Measurements from ENCODE around the gene GNMT.
"Not testable (repeated sequence)": the region's sequence is repeated elsewhere in the genome, so short reads cannot be mapped to it uniquely, and the experiment has no call there.

The GNMT gene

DNA sequence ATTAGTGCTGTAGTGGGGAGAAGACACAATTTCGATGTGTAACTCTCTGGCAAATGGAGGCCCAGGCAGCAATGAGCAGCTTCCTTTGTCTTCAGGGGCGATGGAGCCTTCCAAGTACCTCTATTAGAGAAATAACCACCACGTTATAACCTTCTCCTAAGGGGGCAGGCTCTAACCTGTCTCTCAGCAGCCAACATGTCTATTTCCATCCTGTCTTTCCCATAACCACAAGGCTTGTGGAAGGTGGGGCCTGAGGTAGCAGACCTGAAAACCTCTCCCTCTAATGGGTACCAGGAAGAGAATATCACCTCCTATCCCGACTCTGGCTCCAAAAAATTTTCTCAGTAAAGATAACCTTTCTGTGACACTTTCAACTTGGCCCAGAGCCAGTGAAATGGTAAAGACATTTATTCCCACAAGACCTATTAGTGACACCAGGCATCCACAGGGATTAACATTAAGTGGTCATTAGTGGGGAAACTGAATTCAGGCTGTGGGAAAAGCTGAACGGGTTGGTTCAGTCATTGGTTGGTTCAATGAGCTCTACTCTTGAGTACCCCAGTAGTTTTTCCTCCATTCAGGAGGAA is 14.5 kb downstream of the GNMT start:
- DNase-seq (ENCODE audit: low read depth in 2 of 2) = no peak

DNA sequence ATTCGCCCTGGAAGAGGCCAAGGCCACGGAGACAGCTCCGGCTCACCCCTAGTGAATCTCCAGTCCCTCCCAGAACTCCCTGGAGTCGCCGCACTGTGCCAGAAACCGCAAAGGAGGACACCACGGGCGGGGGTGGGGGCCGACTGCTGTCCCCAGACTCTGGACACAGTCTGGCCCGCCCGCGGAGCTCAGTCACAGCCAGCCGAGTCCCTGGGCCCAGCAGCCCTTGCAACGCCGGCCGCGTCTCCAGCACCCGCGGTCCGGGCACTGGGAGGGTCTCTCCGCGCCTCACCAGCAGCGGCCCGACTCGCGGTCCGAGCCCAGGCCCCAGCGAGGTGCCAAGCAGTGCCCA is 17.9 kb downstream of the GNMT start:
- DNase-seq (ENCODE audit: low read depth in 2 of 2) = no peak

DNA sequence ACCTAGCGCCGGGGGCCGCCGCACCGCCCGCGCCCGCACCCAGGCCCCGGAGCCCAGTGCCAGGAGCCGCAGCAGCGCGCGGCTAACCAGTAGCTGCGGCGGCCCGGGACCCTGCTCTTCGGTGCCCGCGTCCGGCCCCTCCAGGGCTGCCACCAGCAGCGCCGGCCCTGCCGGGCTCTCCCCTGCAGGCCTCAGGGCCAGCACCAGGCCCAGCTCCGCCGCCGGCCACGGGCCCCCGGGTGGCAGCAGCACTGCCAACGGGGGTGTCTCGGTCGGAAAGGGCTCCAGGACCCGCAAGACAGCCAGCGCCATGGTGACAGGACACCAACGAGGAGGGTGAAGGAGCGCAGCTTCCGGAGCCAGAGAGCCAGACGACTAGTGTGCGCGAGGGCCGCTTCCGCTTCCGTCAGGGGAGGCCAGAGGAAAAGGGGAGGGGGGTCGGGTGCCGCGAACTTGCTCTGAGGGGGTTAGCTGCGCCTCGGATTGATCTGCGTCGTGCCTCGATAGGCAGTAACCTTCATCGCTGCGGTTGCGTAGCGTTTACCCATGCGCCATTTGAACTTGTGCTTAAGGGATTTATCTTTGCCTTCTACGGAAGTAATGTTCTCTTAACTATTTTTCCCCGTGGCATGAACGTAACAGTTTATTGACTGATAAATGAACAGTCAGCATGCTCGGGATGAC is 18.4 kb downstream of the GNMT start, which contains the start of gene PEX6:
Gene PEX6, minus strand, starts transcription at position 343 of the 684 bp plus-strand sequence. Its CDS starts 31 bp downstream, at position 312.
- peak; percentile 85 to 91 for DNase-seq (ENCODE audit: low read depth in 2 of 2)

DNA sequence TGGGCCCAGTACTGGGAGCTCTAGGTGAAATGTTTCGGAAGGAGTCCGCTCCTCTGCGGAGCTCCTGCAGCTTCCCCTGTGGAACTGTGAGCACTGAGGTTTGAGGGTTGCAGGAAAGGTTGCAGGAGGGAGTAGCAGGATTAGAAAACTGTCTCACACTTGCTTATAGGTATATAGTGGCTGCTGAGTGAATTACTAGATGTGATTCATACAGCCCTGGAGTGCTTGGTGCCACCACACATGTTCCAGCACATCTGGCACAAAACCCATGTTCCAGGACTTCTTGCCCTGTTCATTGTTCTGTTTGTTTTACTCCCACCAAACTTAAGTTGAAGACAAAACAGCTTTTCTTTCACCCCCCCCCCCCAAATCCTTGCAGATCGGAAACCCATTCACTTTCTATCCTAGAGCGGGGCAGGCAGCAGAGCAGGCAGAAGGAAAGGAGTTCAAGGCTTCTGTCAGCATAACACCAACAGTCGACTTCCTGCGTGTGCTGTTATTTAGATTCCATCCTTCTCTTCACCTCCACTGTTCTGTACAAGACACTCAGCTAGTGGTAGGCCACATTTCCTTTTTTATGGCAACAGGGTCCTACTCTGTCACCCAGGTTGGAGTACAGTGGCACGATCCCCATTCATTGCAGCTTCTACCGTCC is 19.1 kb downstream of the GNMT start:
- no peak for DNase-seq (ENCODE audit: low read depth in 2 of 2)

DNA sequence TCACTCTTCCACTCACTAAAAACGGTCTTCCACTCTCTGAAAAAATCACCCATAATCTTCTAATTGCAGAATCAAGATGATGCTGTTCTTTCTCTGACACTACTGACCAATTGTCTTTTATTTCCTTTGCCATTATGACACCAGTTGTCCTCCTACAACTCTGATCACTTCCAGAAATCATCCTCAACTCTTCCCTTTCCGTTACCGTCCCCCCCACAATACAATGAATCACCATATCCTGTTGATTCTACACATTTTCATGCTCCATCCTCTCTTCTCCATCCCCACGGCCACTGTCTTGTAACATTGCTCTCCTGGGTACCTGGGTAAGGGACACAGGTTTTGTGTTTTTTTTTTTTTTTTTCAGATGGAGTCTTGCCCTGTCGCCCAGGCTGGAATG is 21.3 kb downstream of the GNMT start:
- DNase-seq (ENCODE audit: low read depth in 2 of 2) = no peak

DNA sequence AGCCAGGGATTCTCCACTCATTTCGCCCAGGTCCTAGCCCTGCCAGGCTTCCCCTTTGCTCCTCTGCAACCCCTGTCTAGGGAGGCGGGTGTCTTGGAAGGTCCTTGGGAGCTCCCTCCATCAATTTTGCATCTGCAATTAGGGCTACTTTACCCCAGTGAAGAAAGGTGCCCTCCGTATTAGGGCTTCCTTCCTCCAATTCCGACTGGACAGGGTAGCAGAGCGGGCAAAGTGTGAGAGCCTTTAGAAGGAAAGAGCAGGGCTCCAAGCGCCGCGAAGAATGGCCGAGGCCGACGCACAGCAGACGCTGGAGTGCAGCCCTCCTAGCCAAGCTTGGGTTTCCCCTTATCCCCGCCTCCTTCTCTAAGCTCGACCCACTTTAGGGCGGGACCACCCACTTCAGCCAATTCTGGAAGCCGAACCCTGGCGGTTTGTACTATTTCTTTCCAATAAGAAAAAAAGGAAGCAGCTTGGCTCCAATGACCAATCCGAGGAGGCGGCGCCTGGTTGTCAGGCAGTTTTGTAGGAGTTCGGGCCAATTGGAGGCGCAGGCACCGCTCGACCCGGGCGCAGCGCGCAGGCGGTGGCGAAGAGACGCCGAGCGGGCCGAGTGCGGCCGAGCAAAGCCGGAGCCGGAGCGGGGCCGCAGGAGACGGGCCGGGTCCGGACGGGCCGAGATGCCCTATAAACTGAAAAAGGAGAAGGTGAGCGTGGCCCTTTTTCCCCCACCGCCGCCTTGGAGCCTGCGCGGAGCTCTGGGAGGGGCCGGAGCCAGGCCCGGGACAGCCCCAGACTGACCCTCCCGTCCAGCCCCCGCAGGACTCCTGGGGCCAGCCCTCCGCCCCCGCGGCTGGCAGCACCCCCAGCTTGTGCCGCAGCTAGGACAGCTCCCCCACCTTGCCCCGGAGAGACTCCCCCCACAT is 23.7 kb downstream of the GNMT start, which contains the start of gene PPP2R5D:
Gene PPP2R5D, plus strand, starts transcription at position 570 of the 923 bp plus-strand sequence. Its CDS starts 108 bp downstream, at position 678.
- DNase-seq (ENCODE audit: low read depth in 2 of 2) = peak; percentile 95 to 97

DNA sequence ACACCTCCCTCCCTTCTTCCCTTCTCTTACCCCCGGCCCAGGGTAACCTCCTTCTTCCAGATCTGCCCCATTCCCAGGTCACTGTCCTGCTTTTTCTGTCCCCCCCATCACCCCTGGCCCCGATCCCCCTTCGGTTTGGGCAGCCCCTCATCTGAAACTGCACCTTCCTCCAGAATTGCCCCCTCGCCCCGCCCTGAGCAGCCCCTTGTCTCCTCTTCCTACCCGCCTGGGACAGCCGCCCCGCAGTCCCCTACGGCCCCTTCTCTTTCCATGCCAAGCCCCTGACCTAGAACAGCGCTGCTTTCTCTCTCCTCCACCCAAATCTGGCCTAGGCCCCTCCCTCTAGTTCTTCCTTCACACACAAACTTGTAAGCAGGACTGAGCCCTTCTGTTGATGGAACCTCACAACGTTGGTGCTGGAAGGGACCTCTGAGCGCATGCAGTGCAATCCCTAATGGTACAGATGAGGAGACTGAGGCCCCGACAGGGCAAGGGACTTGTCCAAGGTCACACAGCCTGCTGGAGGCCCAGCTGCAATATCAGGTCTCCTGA is 24.4 kb downstream of the GNMT start:
- no peak for DNase-seq (ENCODE audit: low read depth in 2 of 2)

DNA sequence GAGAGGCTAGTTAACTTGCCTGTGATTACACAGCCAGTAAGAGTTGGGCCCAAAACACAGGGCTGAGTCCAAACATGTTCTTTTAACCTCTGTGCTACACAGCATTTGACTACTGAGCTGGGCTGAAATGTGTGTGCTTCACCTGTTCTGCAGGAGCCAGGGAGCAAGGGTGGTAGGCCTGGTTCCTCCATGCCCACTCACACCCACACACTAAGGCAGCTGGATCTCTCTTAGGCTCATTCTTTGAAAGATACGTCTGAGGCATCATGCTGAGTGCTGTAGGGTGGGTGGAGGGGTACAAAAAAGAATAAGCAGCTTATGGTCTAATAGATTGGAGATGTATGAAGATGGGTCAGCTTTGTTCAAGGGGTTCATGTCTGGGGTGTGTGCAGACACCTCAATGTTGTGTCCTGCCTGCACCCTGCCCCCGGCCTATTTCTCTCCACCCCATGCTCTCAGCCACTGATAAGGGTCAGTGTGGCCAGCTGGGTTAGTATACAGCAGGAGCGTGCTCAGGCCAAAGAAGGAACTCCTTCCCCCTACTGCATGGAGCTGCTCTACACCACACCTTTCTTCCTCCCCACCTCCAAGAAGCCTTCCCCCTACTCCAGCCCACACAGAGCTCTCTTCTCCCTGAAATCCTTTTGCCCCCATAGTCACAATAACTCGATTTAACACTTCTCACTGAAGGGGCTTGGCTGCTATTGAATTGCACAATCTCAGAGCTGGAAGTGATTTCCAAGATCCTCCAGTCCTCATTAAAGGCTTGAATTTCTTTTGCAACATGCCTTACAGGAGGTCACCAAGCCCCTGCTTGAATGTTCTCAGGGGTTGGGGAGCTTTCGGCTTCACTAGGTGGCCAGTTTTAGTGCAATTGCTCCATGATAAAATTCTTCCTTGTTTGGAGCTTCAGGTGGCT is 27.2 kb downstream of the GNMT start:
- DNase-seq (ENCODE audit: low read depth in 2 of 2) = no peak

DNA sequence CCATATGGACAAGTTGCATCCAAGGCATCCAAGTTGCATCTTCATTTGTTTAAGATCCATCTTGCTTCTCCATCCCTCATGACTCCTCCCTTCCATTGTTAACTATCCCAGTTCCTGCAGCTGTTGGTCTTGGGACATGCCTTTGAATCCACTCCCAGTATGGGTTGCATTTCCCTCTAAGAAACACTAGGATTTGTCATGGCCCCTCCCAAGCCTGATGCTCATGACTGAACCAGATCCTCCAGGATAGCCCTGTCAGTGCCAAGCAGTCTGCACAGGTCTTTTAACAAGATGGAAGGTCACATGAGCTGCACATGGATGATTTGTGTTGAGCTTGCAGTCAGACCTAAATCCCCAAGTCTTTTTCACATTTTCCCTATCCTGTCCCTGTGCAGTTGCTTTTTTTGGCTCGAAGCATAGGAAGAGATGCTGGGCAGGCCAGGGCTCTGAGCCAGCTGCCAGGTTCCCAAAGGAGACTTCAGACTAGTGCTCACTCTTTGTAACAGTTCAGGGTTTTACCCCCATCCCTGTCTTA is 28.0 kb downstream of the GNMT start:
- no peak for DNase-seq (ENCODE audit: low read depth in 2 of 2)

DNA sequence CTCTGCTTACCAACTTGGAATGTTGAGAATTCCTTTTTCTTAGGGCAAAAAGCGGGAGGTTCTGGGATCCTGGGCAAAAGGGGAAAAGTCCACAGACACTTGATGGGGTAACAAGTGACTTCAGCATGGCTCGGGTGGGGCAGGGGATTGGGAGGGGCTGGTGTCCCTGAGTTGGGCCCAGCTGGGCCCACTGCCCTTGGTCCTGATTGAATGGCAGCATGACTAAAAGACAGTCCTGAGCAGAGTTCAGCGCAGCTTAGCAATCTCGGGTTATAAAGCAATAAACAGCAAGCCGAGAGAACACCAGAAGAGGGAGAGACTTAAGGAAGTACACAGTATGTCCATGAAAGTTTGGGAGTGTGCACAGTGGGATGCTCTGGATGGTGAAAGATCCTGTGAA is 29.4 kb downstream of the GNMT start:
- no peak for DNase-seq (ENCODE audit: low read depth in 2 of 2)

DNA sequence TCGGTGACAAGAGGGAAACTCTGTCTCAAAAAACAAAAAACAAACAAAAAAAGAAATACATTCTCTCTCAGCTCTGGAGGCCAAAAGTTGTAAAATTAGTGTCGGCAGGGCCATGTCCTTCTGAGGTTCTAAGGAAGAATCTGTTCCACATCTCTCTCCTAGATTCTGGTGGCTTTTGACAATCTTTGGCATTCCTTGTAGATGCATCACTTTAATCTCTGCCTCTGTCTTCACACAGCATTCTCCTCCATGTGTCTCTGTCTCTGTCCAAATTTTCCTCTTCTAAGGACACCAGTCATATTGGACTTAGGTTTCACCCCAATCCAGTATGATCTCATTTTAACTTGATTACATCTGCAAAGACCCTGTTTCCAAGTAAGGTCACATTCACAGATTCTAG is 32.9 kb downstream of the GNMT start:
- no peak for DNase-seq (ENCODE audit: low read depth in 2 of 2)

DNA sequence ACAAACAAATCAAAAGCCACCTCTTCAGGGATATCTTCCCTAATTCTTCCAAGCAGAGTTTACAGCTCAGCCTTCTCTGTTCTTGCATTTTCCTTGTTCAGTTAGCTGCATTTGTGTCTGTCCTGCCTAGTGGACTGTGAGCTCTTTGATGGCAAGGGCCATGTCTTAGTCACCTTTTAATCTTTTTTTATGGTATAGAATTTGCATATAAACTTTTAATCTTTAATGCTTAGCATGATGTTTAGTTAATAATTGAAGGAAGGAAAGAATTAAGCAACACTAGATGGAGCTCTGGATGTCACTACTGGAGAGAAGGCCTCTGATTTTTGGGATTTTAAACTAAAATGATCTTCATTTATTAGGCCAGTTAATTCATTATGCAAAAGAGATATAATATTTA is 36.0 kb downstream of the GNMT start:
- no peak for DNase-seq (ENCODE audit: low read depth in 2 of 2)

DNA sequence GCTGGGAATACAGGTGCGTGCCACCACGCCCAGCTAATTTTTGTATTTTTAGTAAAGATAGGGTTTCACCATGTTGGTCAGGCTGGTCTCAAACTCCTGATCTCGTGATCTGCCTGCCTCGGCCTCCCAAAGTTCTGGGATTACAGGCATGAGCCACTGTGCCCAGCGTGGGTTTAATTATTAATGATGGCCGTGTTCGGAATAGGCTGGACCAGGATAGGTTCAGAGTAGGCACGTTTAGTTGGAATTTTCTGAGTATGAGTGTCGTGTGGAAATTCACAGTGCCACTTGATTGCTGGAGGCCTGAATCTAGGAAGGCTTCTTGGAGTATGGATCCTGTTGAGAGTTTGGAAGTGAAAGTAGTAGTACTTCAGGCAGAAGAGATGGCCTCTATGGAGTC is 37.7 kb downstream of the GNMT start:
- not testable (repeated sequence) for DNase-seq (ENCODE audit: low read depth in 2 of 2)

DNA sequence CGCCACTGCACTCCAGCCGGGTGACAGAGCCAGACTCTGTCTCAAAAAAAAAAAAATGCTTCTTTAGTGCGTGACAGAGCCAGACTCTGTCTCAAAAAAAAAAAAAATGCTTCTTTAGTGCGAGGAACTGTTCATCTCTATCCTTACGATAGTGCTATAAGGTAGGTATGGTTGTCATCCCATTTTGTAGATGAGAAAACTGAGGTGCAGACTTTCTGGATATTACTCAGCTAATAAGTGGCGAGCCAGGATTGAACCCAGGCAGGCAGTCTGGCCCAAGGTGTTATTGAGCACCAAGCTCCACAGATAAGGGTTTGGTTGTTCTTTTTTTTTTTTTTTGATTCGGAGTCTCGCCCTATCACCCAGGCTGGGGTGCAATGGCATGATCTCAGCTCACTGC is 41.3 kb downstream of the GNMT start:
- DNase-seq (ENCODE audit: low read depth in 2 of 2) = no peak

DNA sequence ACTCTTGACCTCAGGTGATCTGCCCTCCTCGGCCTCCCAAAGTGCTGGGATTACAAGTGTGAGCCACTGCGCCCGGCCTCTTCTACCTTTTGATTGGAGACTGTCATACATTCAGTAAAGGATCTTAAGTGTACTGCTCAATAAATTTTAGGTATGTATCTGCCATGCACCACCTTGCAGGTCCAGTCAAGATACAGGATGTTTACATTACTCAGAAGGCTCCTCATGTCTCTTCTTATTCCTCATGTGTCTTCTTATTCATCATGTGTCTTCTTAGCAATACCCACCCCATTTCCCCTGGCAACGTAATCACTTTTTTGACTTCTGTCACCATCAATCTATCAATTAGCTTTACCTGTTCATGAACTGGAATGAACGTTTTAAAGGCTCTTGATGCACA is 45.3 kb downstream of the GNMT start:
- DNase-seq (ENCODE audit: low read depth in 2 of 2) = no peak

DNA sequence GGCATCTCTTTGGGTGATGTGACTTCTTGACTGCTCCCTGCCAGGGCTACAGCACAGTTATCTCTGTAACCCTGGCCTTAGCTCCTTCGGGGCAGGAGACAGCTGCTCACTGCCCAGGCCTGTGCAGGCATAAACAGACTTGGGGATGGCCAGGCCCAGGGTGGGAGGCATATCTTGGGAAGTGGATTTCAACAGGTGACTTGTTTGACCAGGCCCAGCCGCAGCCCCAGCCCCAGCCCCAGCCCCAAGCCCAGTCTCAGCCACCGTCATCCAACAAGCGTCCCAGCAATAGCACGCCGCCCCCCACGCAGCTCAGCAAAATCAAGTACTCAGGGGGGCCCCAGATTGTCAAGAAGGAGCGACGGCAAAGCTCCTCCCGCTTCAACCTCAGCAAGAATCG is 45.7 kb downstream of the GNMT start:
- no peak for DNase-seq (ENCODE audit: low read depth in 2 of 2)

DNA sequence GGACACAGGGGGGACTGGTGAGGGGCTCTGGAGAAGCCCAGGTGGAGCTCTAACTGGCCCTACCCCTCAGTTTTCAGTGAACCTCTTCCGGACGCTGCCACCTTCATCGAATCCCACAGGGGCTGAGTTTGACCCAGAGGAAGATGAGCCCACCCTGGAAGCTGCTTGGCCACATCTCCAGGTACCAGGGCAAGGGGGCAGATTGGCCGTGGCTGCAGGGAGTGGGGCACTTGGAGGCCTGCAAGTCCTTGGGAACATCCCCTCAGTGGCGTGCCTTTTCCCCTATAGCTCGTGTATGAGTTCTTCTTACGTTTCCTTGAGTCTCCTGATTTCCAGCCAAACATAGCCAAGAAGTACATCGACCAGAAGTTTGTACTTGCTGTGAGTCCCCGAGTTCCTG is 46.6 kb downstream of the GNMT start:
- DNase-seq (ENCODE audit: low read depth in 2 of 2) = no peak

DNA sequence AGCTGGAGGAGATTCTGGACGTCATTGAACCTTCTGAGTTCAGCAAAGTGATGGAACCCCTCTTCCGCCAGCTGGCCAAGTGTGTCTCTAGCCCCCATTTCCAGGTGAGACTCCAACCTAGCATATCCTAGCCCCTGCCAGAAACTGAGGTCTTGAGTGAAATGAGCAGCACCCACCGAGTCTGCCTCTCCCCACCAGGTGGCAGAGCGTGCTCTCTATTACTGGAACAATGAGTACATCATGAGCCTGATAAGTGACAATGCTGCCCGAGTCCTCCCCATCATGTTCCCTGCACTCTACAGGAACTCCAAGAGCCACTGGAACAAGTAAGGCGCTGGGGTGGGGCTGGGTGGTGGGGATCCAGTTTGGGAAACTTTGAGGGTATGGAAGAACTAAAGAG is 48.6 kb downstream of the GNMT start:
- DNase-seq (ENCODE audit: low read depth in 2 of 2) = no peak

DNA sequence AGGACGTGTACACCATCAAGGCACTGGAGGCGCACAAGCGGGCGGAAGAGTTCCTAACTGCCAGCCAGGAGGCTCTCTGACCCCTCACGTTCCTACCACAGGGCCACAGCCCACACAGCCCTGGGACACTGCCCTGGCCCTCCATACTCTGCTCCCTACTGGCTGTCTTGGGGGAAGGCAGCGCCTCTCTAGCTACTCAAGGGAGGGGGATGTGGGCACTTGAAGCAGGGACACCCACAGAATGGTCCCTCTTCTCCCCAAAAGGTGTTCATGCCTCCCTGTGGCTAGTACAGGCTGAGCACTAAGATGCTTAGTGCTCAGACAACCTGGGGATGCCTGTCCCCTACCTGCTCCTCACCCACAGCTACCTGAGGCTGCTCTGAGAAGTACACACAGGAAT is 50.7 kb downstream of the GNMT start:
- no peak for DNase-seq (ENCODE audit: low read depth in 2 of 2)

DNA sequence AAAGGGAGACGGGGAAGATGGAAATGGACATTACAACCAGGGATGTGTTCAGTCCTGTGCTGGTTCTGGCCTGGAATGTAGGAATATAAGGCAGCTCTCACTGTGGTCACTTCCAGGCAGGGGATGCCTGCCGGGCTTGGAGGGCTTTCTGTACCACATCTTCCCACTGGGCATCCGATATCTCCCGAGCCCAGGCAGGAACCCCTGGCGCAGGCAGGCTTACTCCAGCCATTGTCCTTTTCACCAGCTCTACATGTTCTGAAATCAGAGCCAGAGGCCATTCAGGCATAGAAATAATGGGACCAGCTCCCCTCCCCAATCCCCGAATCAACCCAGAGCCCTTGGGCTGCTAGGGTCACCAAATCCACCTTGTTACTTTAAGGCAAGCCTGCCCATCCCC is 51.8 kb downstream of the GNMT start:
- DNase-seq (ENCODE audit: low read depth in 2 of 2) = no peak

Data from stimulated activated CD8-positive, alpha-beta memory T cell treated with anti-CD3 and anti-CD28 coated beads, Interleukin-7, amount 100 ng/mL, for 4 hours (primary cell).